Activated CD4-positive, alpha-beta T cell treated with anti-CD3 and anti-CD28 coated beads, Interleukin-2, amount 50 U/mL, for 1 hour (primary cell): ENCODE results near the gene SIRT4.

Experiments
- DNase-seq: peaks from one replicate; pipeline ENCODE4 v3.0.0-alpha.2; 2020

SIRT4 gene, protein sequence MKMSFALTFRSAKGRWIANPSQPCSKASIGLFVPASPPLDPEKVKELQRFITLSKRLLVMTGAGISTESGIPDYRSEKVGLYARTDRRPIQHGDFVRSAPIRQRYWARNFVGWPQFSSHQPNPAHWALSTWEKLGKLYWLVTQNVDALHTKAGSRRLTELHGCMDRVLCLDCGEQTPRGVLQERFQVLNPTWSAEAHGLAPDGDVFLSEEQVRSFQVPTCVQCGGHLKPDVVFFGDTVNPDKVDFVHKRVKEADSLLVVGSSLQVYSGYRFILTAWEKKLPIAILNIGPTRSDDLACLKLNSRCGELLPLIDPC

DNA sequence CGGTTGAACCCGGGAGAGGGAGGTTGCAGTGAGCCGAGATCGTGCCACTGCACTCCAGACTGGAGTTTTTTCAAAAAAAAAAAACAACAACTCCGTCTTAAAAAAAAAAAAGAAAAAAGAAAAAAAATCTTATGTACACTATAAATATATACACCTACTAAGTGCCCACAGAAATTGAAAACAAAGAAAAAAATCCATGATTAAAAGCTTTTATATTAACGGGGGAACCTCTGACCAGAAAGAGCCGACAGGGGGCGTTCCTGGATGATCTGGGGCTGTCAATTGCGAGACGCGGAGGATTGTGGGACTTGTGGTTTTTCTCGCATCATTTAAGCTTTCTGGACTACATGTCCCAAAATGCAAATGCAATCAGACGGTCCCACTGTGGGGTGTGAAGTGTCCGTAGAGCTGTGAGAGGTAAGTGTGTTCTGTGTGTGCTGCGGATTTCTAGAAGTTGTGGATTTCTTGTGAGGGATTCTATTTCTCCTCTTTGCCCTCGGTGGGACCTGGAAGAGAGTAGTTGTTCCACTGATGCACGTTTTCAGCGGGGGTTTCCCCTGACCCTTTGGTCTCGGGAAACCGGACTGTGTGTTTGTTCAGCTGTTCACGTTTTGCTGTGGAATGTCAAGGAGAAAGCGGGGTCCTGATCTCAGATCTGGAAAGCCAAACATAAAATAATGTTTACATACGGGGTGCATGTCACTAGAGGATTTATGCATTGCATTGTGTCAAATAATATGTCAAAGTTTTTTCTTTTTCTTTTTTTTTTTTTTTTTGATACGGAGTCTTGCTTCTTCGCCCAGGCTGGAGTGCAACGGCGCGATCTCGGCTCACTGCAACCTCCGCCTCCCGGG, at the start of gene SIRT4:
TSS of gene SIRT4 (plus strand) at position 360 of the 854 bp plus-strand sequence. CDS start 1,241 bp downstream, outside the sequence.
- DNase-seq = peak; percentile 90

DNA sequence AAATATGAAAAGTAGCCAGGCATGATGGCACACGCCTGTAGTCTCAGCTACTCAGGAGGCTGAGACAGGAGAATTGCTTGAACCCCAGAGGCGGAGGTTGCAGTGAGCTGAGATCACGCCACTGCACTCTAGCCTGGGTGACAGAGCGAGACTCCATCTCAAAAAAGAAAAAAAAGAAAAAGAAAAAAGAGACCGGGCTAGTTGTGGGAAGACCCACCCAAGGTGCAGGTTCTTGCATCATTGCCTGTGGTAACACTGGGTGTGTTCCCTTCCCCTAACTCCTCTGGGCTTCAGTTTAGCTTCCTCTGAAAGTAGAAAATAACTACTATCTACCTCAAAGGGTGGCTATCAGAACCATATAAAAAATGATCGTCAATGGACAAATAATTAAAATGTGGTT, 48.8 kb upstream of the SIRT4 start:
- peak; percentile 35 for DNase-seq

DNA sequence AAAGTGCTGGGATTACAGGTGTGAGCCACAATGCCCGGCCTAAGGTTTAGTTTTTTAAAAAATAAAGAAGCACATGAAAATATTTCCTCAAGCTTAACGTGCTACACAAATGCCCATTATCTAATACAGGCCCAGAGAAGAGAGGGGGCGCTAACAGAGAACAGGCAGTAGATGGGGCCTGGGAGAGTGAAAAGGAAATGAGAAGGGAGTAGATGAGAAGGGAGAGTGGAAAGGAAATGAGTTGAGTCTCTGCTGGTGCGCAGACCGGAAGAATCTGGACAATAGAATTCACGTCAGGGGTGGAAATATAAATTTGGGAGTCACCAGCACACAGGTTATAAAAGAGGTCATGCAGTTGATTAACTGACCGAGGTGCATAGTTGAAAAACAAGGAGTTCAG, 47.3 kb upstream of the SIRT4 start:
- DNase-seq = no peak

DNA sequence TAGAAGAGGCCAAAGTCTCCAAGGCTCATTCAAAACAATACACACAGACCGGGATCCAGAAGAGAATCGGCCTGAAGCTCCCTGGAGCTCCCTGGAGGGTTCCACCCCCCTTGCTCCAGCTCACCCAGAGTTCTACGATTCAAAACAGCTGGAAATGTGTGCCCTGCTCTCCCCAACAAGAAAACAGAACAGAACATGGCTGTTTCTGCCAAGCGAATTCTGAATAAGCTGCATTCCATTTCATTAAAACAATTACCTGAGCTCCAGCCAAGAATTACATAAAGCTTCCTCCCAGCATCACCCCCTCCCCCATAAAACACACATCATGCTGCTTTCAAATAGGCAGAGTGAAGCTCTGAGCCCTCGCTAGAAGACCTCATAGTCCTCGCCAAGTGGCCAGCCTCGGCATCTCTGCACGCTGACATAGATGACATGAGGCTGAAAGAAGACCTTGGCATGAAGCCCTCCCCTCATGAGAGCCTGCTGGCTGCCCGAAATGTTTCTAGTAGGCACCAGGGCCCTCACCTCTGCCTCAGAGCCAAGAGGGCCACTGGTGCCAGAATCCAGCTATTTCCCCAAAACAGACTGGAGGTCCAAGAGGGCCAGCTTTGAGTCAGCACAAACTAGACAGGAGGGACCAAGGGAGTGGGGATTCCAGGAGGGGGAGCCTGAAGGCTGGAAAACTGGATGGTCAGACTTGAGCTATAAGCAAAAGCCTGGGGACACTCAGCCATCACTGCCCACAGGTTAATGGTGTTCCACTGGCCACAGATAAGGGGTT, 44.9 kb upstream of the SIRT4 start:
- no peak for DNase-seq

DNA sequence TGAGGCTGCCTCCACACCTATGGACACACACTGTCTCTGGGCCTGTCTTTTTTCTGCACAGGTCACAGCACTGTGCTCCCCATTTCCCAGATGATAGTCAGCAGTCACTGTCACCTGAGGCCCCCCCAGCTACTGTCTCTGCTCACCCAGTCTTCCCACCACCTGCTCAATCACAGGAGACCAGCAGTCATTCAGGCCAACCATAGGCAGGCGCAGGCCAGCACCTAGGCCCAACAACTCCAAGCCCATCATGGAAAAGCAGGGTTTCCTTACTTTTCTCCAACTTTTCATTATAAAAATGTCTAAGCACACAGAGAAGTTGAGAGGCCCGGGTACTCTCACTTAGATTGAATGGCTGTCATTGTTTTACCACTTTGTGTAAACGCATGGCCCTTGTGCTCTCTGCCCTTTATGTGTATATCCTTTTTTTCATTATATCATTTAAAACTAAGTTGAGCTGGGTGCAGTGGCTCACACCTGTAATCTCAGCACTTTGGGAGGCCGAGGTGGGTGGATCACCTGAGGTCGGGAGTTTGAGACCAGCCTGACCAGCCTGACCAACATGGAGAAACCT, 43.7 kb upstream of the SIRT4 start:
- DNase-seq = no peak

DNA sequence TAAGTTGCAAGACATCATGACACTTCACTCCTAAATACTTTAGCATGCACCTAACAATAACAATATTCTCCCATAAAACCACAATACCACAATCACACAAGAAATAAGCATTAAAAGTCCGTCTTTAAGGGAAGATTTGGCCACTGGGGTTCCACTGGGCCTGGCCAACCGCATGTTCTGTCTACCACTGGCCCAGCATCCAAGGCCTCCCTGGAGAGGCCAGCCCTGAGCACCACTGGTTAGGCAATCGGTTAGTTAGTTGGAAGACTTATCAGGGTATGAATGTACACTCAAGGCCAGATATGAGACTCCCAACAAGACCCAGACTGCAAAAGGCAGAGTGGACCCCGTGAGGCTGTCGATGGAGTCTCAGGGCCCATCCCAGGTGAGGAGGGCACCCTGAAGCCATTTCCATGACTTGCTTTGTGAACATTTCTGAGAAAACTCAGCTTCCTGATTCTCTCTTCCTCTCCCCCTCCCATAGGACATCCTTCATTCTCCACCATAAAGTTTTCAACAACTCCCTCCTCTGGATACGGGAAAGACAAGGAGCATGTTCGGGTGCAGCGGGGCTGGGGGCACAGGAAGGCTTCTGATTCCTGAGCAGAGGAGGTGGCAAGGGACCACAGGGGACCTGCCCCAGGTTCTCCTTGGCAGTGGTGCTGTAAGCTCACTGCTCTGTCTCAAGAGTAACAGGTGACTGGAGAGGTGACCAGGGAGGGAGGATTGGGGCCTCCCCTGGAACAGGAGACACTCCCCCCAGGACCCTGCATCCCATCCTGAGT, 42.5 kb upstream of the SIRT4 start:
- no peak for DNase-seq

DNA sequence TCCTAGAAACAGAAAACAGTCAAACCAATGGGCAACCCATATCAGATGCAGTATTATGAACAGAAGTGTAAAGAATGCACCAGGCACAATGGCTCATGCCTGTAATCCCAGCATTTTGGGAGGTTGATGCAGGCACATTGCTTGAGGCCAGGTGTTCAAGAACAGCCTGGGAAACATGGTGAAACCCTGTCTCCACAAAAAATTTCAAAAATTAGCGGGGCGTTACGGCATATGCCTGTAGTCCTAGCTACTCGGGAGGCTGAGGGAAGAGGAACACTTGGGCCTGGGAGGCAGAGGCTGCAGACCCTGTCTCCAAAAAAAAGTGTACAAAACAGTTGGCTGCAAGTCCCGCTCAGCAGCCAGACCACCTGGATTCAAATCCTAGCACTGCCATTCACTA, 41.5 kb upstream of the SIRT4 start:
- DNase-seq = no peak

DNA sequence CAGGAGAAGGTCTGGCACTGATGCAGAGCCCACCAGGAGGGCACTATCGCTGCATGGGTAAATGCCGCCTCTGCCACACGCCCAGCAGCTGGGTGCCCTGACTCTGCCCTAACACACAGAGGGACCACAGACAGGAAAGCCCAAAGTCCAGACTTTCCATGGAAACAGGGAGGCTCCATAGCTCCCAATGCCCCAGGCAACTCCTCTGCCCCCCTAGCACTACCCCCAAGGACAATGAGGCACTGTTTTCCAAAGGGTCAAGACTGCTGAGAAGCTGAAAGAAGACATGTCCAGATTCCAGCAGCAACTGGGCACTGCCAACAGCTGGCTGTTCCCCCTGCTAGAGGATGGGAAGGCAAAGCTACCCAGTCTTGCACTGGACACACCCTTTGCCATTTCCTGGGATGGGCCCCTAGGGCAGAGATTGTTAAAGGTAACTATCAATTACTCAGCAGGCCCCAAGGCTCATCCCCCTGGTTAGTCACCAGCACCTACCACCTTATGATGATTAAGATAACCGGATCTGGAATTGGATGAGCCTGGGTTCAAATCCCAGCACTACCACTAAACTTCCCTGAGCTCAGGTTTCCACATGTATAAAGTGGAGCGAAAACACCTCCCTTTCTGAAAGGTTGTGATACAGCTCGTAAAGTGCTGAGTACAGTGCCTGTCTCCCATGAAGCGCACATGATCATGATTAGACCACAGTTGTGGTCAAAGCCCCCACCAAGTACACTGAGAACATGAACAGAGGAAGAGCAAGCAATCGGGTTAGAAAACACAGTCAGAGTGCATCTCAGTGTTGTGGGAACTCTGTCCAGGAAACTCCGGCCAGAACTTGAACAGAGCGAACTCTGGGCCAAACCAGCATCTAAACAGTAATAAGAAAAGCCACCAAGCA, 39.9 kb upstream of the SIRT4 start:
- no peak for DNase-seq

DNA sequence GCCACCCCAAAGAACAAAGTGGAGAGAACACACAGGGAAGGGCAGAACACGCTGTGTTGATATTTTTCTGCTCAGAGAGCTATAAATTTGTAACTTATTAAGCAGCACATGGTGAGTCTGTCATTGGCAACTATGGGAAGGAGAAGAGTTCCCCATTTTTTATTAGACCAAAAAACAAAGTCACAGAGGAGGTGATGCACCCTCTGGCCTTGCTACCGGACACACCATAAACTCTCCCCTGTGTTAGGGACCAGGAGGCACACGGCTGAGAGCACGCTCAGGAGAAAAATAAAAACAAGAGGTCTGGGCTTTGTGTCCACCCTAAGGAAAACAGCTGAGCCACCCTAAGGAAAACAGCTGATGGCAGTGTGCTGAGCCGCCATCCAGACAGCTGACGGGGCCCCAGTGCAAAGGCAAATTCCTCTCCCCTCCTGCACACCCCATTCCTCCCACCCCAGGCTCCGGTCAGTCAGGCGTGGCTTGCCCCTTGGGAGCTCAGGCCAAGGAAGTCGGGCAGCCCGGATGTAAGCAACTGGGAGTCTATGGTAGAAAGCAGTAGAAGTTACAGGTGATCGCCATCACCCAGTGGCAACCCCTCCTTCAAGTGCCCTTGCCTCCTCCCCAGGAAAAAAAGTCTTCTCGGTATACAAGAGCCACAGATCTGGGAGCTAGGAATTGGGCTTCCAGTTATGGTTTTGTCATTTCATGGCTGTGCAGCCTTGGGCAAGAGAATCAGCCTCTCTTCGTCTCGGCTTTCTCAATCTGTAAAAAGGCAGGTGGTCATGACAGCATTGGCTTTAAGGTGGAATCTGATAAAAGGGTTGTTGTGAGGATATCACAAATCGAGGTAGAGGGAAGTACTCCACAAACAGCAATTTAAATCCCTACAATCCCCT, 39.0 kb upstream of the SIRT4 start:
- no peak for DNase-seq

DNA sequence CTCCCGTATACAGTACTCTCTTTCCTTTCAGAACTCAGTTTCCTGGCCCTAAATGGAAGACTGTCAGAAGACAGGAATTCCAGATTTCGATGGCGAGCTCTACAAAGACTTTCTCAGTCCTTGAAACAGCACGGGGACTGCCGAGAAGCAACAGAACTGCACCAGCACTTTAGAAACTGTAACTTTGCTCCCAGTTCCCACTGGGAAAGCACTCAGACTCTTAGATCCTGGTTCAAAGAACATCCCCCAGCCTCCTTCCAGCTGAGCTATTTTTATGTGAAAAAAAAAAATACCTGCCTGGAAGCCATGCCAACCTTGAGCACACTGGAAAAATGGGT, 38.4 kb upstream of the SIRT4 start:
- DNase-seq = no peak

DNA sequence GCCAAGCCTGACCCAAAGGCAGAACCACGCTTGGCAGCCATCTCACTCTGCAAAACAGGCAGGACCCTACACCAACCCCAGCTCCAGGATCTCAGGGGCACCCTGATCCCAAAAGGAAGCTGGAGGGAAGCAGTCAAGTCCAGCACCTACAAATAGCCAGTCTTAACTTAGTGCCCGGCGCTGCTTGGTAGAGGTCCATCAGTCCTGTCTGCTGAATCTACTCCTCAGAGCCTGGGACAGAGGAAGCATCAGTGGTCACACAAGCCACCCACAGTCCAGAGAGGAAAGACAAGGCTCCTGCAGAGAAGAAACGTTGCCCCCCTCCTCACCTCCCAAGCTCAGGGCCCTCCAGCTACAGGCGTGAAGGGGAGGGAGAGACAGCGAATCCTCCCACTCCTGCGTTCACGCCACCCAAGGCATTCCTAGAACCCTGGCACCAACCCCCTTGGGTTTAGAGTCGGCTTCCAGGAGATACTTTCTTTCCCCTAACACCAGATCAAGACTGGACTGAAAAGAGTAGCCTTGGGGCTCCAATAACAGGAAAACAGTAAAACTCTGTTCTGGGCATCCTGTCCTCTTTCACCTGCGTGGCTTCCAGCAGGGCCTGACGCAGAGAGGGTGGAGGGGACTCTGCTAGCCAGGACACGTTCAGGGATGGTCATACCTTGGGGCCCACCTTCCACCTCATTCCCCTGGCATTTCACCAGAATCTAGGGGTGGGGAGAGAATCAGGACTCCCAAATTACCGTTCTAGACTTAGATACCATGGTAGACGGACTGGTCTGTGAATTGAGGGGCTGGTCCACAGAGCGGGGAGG, 37.8 kb upstream of the SIRT4 start:
- DNase-seq = no peak

DNA sequence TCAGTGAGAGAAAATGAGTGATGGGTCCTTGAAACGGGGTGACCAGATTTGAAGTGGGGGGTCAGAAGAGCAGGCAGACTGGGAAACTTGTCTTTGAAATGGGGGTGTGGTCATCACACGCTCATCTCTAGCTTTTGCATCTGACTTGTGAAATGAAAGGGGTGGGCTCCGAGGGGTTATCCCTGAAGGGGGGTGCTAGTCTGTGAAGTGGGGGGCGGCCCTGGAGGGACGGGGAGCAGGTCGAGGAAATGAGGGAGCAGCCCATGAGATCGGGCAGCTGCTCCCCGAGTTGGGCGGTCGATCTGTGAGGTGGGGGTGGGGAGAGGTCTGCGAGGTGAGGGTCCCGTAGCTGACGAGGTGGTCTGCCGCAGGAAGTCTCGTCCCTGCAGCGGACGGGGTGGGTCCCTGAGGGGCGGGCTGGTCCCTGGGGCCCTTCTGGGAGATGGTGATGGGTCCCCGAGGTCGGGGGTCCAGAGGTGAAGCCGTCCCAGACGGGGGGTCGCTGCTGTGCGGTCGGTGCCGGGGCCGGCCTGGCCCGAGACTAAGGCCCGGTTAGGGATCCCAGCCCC, 37.1 kb upstream of the SIRT4 start:
- no peak for DNase-seq

DNA sequence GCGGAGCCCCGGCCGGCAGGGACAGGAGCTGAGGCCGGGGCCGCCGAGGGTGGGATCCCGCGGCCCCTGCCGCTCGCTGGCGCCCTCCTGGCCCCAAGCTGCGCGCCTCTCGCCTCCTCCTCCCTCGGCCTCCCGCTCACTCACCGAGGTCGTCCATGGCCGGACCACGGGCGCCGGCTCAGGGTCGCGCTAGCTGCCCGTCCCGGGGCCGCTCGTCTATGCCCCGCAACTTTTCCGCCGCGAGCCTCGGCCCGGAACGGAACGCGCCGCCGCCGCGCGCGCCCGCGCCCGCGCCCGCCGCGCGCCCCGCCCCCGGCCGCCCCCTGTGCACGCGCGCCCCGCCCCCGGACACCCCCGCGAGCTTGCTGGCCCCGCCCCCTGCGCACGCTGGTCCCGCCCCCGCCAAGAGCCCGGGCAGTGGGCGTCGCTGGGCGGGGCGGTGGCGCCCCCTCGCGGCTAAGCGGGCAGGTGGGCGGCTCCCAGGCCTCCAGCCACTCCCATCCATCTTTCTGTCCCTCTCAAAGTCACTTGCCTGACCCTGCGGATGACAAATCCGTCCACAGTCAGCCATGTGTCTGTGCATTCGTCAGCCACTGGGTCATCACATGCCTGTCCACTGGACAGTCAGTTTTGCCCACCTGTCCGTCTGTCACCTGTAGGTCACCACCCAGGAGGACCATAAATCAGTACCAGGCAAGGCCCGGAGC, 36.5 kb upstream of the SIRT4 start, which contains the start of gene PXN:
TSS of gene PXN (minus strand) at position 258 of the 707 bp plus-strand sequence. CDS start at position 157, 101 bp downstream.
- DNase-seq = peak; percentile 92

DNA sequence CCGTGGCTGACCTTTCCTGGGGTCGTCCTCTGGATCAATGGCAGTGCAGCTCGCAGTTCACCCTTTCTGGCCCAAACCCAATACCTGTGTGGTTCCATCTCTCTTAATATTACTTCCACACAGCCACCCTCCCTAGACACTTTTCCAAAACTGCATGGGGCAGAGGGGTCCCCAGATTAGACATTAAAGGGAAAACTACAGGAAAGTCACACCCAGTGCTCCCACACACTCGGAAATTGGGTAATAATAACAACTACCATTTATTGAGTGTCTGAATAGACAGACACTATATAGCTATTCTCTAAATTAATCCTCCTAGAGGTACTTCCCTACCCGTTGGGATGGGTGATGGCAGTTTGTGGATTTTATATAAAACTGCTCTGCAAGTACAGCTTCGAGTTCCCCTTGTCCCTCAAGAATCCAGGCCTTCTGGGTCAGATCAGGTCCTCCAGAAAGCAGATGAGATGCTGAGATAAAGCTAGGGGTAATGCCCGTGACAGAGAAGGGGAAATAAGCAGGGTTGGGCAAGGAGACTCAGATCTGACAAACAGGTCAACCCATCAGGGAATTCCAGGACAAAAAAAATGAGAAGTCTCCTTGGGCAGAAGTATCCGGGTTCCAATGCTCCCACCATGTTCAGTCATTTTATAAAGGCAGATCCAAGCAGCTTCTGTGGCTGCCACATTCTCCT, 35.8 kb upstream of the SIRT4 start:
- DNase-seq = no peak

DNA sequence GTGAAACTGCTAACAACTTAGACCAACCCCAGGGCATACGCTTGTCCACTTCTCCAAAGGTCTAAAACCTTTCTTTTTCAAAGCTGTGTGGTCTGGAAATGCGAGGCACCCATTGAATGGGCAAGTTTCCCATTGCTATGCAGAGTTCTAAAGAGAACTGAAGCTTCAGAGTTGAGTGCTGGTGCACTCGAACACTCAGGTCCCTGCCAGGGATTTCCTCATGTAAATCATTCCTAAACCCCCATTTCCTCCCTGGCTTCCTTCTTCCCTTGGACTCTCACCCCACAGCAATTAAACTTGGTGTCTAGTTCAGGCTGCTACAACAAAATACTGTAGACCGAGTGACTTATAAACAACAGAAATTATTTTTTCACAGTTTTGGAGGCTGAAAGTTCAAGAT, 34.4 kb upstream of the SIRT4 start:
- no peak for DNase-seq

DNA sequence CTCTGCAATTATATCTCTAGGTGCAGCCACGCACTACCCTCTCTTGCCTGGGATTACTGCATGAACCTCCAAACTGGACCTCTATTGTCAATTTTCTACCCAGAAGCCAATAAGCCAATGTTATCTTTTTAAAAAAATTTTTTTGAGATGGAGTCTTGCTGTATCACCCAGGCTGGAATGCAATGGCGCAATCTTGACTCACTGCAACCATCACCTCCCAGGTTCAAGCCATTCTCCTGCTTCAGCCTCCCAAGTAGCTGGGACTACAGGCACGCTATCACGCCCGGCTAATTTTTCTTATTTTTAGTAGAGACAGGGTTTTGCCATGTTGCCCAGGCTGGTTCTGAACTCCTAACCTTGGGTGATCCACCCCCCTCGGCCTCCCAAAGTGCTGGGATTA, 25.4 kb upstream of the SIRT4 start:
- no peak for DNase-seq
